Brain pericyte (primary cell): ENCODE data around the gene SPESP1.
"Not testable (repeated sequence)": the region's sequence is repeated elsewhere in the genome, so short reads cannot be mapped to it uniquely, and the experiment has no call there.

Experiments
- DNase-seq: peaks from one replicate; pipeline ENCODE4 v3.0.0-alpha.2; 2012; ENCODE audit warnings: low read depth, low spot score

The SPESP1 gene

DNA sequence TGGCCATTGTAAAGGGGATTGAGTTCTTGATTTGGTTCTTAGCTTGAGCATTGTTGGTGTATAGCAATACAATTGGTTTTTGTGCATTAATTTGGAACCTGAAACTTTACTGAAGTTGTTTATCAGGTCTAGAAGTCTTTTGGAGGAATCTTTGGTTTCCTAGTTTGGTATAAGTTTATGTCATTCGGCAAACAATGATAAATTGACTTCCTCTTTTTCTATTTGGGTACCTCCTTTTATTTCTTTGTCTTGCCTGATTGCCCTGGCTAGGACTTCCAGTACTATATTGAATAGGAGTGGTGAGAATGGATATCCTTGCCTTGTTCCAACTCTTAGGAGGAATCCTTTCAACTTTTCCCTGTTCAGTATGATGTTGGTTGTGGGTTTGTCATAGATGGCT lies 32.1 kb downstream of the SPESP1 start:
- no peak for DNase-seq

DNA sequence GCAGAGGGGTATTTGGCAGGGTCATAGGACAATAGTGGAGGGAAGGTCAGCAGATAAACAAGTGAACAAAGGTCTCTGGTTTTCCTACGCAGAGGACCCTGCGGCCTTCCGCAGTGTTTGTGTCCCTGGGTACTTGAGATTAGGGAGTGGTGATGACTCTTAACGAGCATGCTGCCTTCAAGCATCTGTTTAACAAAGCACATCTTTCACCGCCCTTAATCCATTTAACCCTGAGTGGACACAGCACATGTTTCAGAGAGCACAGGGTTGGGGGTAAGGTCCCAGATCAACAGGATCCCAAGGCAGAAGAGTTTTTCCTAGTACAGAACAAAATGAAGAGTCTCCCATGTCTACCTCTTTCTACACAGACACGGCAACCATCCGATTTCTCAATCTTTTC lies 33.4 kb downstream of the SPESP1 start:
- not testable (repeated sequence) for DNase-seq

GRCh38 chr15:68966996-68967395 lies 36.7 kb downstream of the SPESP1 start:
- no peak for DNase-seq

- DNase-seq, result no peak
These were observed 37.6 kb downstream of the SPESP1 start for GRCh38 chr15:68967948-68968347.

- DNase-seq, result no peak
These were observed 39.0 kb downstream of the SPESP1 start for GRCh38 chr15:68969298-68969697.

DNA sequence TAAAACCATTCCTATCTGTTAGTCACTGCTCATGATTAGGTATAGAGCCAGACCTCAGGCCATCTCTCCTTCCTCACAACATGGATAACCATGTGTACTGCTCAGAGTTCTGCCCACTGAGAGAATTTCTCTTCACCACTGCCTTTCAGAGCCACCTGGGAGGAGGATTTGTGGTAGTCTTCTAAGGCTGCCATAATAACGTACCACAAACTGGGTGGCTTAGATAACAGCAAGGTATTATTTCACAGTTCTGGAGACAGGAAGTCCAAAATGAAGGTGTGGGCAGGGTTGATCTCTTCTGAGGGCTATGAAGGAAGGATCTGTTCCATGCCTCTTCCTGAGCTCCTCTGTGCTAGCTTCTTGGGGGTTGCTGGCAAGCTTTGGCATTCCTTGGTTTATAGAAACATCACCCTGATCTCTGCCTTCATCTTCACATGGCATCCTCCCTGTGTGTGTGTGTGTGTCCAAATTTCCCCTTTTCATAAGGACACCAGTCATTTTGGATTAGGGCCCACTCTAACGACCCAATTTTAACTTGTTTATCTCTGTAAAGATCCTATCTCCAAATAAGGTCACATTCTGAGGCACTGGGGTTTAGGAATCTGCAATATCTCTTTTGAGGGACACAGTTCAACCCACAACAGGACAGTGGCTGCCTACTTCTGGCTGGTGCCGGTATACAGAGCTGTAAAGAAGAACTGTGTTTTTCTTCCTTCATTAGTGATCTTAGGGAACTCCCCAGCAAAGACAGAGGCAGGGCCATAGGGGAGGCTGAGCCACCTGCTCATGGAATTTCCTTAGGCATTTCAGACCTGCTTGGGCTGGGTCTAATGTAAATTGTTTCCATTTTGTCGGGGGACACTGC lies 42.1 kb downstream of the SPESP1 start:
- no peak for DNase-seq

- not testable (repeated sequence) for DNase-seq
These were observed 45.4 kb downstream of the SPESP1 start for GRCh38 chr15:68975651-68976160.

GRCh38 chr15:68977426-68977825 lies 47.1 kb downstream of the SPESP1 start:
- DNase-seq, result not testable (repeated sequence)

DNA sequence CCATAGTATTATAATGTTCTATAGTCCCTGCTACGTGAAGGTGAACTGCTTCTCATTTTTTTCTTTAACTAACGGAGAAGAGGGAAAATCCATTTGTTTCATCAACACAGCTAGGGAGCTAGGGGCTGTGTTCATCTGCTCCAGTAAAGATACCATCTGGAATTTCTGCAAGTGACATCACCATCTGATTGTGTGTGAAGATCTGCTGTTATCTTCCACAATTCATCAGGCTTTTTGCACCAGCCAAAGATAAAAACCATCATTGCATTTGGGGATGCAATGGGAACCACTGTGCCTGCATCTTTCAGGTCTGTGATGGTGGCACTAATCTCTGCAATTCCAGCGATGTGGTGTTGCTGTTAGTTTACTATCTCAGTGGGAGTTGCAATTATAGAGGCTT lies 48.7 kb downstream of the SPESP1 start:
- DNase-seq, result no peak

DNA sequence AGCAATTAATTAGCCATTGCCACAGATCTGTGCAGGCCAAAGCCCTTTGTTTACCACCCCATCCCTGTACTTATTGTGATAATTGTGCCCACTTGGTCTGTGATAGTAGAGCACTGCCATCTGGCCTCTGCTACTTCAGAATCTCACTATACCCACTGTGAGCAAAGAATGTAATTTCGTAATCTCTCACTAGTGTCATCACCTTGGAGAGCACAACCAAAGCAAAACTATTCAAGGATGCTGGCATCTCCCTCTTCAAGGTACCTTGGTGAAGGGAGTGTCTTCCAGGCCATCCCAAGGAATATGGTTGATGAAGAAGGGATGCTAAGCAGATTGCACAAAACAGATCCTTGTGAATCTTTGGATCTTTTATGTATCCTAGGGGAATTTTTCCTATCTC lies 49.5 kb downstream of the SPESP1 start:
- DNase-seq, result no peak

DNA sequence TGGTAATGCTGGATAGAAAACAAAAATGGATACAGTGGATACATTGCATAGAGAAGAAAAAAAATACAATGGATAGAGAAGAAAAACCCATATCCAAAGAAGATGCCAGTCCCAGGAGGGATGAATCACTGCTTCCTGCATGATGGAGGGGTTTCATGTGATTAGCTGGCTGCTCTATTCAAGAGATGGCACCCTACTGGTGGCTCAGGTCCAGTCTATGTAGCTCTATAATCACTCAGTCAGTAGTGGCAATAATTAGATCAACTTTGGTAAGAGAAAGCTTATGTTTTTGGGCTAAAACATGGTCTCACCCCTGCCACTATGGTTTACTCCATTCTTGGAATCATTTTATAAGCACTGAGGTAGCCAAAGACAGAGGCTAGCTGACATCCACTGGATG lies 50.5 kb downstream of the SPESP1 start:
- no peak for DNase-seq

- DNase-seq, result no peak
These were observed 51.6 kb downstream of the SPESP1 start for GRCh38 chr15:68981941-68982340.

- no peak for DNase-seq
These were observed 52.7 kb downstream of the SPESP1 start for GRCh38 chr15:68982976-68983563.

GRCh38 chr15:68983961-68984481 lies 53.7 kb downstream of the SPESP1 start:
- no peak for DNase-seq

DNA sequence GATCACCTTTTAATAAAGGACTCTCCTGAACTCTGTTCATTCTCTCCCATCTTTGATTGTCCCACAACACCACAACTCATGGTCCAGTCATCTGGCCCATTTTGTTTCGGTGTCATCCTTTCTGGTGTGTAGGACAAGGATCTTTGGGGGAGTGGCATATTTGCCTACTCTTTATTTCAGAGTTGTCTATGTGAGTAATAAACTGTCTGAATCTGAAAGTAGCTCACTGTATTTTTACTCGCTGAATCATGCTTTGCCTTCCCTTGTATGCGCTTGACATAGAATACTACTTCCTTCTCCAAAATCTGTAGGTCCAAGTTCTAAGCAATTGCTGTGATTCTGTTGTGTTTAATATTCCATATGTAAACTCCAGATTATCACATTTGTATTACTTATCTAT lies 54.3 kb downstream of the SPESP1 start:
- DNase-seq, result no peak

DNA sequence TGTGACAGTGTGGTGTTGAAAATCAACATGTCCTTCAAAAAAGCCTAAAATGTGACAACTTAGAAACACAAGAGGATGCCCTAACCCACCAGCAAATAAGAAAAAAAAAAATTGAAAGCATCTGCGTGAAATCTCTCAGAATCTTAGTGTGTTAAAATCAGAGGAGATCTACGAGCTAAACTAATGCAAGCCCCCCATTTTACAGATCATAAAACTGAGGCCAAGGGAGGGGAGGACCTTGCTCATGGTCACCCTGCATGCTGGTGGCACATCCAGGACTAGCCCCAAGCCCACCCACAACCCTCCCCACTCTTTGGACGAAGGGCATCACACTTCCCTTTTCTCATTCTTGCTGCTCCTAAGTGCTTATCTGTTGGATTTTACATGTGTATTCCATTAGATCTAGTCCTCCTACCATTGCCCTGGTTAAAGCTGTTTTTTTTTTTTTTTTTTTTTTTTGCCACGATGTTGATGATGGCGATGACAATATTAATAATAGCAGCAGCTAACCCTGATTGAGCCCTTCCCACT lies 55.1 kb downstream of the SPESP1 start:
- no peak for DNase-seq

DNA sequence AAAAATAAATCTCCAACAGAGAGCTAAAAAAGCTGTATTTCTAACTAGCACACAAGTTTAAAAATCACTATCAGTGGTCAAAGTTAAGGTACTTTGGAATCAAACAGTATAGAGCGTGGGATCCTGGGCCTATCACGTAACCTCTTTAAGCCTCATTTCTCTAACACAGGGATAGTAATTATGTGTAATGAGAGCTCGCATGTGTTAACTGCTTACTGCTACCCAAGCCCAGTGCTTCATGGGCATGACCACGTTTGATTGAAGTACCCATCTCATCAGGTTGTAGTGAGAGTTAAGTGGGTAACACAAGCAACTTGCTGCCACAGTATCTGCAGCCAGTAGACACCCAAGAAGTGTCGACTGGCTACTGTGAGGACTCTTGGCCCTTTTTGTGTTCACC lies 56.0 kb downstream of the SPESP1 start:
- no peak for DNase-seq

DNA sequence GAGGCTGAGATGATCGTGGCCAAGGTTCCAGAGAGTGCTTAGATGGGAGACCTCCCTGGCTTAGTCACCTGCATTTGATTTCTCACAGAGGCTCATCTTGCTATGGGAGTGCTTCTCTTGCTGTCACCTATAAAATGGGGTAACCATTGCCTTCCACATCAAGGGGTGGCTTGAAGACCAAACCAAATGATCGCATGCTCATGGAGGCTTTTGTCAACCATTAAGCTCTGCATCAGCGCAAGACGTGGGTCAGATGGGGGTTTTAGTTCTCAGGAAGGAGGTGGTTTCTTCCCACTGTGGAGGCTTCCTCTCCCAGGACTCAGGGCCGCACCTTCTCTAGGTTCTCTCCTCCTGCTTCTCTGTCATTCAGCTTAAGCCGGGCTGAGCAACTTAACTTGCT lies 56.8 kb downstream of the SPESP1 start:
- no peak for DNase-seq

DNA sequence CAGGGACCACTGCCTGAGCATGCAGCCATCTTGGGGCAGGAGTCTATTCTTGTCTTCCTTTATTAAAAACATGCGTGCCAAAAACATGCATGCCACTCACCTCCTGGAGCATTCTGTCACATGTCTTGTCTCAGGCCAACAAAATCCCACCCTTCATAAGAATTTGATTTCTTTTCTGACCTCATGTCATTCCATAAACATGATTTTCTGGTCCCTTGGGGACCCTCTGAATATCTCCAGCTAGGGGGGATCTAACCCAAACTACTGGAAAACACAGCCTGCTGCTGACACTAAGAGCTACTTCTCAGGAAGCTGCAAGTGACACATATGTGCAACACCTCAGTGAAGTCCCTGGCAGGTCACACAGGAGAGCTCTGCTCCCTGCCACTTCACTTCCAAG lies 57.4 kb downstream of the SPESP1 start:
- no peak for DNase-seq

- DNase-seq, result no peak
These were observed 59.4 kb downstream of the SPESP1 start for GRCh38 chr15:68989541-68990230.

DNA sequence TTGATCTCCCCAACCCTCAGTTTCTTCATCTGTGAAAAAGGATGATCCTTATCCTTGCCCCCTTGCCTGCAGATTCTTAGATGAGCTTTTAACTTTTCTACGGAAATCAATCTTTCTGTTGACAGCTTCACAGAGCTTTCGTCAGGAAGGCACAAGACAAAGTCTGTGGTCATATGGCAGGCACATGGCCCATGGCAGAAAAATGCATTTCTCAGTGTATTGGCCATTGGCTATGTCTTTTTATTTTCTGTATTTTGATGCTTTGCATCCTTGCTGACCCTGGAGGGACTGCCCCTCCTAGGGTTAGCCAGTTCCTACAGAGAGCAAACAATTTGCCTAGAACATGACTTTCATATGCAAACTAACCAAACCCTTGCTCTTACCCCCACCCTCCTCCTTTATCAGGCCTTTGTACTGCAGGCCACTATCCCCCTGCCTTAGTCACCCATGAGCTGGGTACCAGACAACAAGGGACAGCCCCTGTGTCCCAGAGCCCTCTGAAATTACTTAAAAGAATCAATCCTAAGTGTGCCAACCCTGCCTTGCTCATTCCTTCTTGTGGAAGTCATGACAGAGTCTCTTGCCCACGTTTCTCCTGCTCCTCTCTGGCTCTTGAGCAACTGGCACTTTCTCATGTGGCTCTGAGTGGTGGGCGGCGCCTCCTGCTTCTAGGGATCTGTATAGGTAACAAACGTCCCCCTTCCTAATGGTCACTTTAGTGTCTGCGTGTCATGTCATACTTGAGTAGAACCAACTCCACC lies 60.1 kb downstream of the SPESP1 start:
- DNase-seq, result no peak
